Panc1 (cell line): ENCODE results near the gene FAM13A. TPM values are rescaled to one million over a fixed set of nuclear protein-coding genes. Genes with fewer than 3 reads are reported as not detected.

ENCODE experiments used
- ATAC-seq: fragments of 200-7000 bp; cut with Tn5 transposase; 2 replicates; pipeline ENCODE4 v1.9.1; 2020; ENCODE audit warnings: mild to moderate bottlenecking, moderate library complexity
- BruUV-seq: library from RNA; stranded (reverse); fragments of 400-500 nt; replicated peaks from 2 replicates; lab custom pipeline; 2021; lab: Mats Ljungman, UMichigan
- CTCF ChIA-PET: fragments of 300-600 bp; sonication (Branson Sonifier 250); formaldehyde crosslinking; loops from one replicate; lab custom pipeline; 2022; ENCODE audit warnings: antibody characterized with exemption; lab: Charles Lee
- POLR2A ChIA-PET: fragments of 300-600 bp; sonication (Branson Sonifier 250); formaldehyde crosslinking; loops from one replicate; lab custom pipeline; 2022; ENCODE audit warnings: antibody characterized with exemption; lab: Charles Lee
- DNase-seq: peaks from one replicate; pipeline ENCODE4 v3.0.0-alpha.2; 2010; ENCODE audit warnings: low read depth, low spot score
- H3K27ac ChIP-seq: 2 replicates; pipeline ENCODE4 v1.5.1; 2011; ENCODE audit warnings: mild to moderate bottlenecking, low read length, inconsistent platforms
- H3K27me3 ChIP-seq: fragments of 200-500 bp; sonication (Bioruptor generic); 2 replicates; pipeline ENCODE4 v1.6.0; 2014; ENCODE audit warnings: low read length, inconsistent platforms; ENCODE audit not compliant: control insufficient read depth, insufficient read depth
- H3K36me3 ChIP-seq: fragments of 200-500 bp; sonication (Bioruptor generic); 2 replicates; pipeline ENCODE4 v1.5.1; 2014; ENCODE audit warnings: inconsistent platforms, mild to moderate bottlenecking, low read length, moderate library complexity; ENCODE audit not compliant: control insufficient read depth, insufficient read depth
- H3K4me1 ChIP-seq: 2 replicates; pipeline ENCODE4 v1.5.1; 2011; ENCODE audit warnings: inconsistent platforms, mild to moderate bottlenecking, low read length, moderate library complexity; ENCODE audit not compliant: control insufficient read depth, insufficient read depth
- H3K4me3 ChIP-seq, 2 experiments: 2 replicates each; pipeline ENCODE4 v1.5.1; 2011 to 2012; ENCODE audit warnings: low read depth in 2 of 2, low read length in 2 of 2, mild to moderate bottlenecking in 2 of 2, inconsistent platforms in 1 of 2, moderate library complexity in 1 of 2
- H3K9me3 ChIP-seq: fragments of 200-500 bp; sonication (Bioruptor generic); 2 replicates; pipeline ENCODE4 v1.5.1; 2014; ENCODE audit warnings: low read depth, mild to moderate bottlenecking, inconsistent platforms, low read length, moderate library complexity; ENCODE audit not compliant: control insufficient read depth, insufficient read depth
- POLR2AphosphoS5 ChIP-seq: IDR thresholded peaks from 2 replicates; pipeline ENCODE4 v1.6.1; 2012; ENCODE audit warnings: mild to moderate bottlenecking, low read depth, low read length, moderate library complexity
- SIN3A ChIP-seq: IDR thresholded peaks from 2 replicates; pipeline ENCODE4 v1.6.1; 2012; ENCODE audit warnings: low read depth, mild to moderate bottlenecking, low read length, moderate library complexity, borderline replicate concordance; ENCODE audit not compliant: insufficient read depth
- TCF7L2 ChIP-seq: IDR thresholded peaks from 2 replicates; pipeline ENCODE4 v1.6.1; 2011; ENCODE audit warnings: mild to moderate bottlenecking, low read depth, low read length, inconsistent platforms
- in situ Hi-C: cut with HindIII; loops from 2 replicates; pipeline ENCODE4 v1.10.0; 2016; ENCODE audit warnings: low sequenced_read_pairs, low pct_unique_long_range_greater_than_20kb
- intact Hi-C: fragments of 100-400 bp; cut with micrococcal nuclease; formaldehyde crosslinking; loops from one replicate; pipeline ENCODE4 v1.10.0; 2022; ENCODE audit not compliant: unreplicated experiment
- total RNA-seq: library from RNA; stranded (reverse); gene quantifications from one replicate; pipeline ENCODE4 v1.2.1, GENCODE V29; 2021; ENCODE audit not compliant: unreplicated experiment
- TF ChIP-seq, protein P1 (sequence below): fragments of 450-650 bp; IDR thresholded peaks from 2 replicates; pipeline ENCODE4 v1.5.1; 2017; ENCODE audit warnings: mild to moderate bottlenecking
- TF ChIP-seq, protein P2 (sequence below), 2 experiments: IDR thresholded peaks; 2 replicates each; pipeline ENCODE4 v1.6.1; 2011 to 2012; ENCODE audit warnings: low read depth in 2 of 2, control low read depth in 1 of 2, low read length in 1 of 2, mild to moderate bottlenecking in 1 of 2, moderate library complexity in 1 of 2; ENCODE audit not compliant: insufficient read depth in 1 of 2

Gene FAM13A
- total RNA-seq, 1 experiment from 2014 or later, result 5.8 TPM

DNA sequence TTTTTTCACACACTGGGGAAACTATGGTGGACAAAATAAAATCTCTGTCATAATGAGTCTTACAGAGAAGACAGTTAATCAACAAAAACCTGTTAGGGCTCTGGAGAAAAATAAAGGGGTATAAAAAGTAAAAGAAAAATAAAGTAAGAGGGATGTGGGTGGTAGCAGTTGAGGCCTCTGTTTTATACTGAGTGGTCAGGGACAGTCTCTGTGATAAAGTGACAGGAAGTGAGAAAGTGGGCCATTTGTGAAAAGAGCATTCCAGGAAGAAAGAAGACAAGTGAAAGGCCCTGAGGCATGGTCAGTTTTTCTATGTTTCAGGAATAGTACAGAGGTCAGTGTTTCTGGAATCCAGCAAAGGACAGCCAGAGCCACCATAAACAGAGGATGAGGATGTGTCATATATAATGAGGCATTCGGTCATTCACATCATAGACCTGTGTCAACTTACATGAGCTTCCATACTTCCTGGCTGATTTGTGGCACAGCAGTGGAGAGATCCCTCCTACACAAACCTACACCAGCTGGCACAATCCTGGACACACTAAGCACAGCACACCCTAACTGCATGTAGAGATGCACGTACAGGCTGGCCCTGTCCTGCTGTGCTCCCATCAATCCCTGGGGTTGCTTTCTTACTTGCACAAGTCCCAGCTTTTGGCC is 295.0 kb downstream of the FAM13A start:
- no peaks in the 10 kb centered on the region for H3K4me1 ChIP-seq
- H3K36me3 ChIP-seq, result no peaks in the 10 kb centered on the region
- no peak for DNase-seq
- CTCF ChIA-PET, result no interaction called here
- TF ChIP-seq, protein P1, sequence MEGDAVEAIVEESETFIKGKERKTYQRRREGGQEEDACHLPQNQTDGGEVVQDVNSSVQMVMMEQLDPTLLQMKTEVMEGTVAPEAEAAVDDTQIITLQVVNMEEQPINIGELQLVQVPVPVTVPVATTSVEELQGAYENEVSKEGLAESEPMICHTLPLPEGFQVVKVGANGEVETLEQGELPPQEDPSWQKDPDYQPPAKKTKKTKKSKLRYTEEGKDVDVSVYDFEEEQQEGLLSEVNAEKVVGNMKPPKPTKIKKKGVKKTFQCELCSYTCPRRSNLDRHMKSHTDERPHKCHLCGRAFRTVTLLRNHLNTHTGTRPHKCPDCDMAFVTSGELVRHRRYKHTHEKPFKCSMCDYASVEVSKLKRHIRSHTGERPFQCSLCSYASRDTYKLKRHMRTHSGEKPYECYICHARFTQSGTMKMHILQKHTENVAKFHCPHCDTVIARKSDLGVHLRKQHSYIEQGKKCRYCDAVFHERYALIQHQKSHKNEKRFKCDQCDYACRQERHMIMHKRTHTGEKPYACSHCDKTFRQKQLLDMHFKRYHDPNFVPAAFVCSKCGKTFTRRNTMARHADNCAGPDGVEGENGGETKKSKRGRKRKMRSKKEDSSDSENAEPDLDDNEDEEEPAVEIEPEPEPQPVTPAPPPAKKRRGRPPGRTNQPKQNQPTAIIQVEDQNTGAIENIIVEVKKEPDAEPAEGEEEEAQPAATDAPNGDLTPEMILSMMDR, result no peak
- no peaks in the 10 kb centered on the region for H3K9me3 ChIP-seq
- intact Hi-C loops (no loop called here), in situ Hi-C loops (no loop called here)
- H3K4me3 ChIP-seq, result no peak overlapping the region
- POLR2A ChIA-PET, result no interaction called here
- no peak for ATAC-seq
- no peak overlapping the region for H3K27ac ChIP-seq
- no peaks in the 10 kb centered on the region for H3K27me3 ChIP-seq
- no TSS peak for BruUV-seq

DNA sequence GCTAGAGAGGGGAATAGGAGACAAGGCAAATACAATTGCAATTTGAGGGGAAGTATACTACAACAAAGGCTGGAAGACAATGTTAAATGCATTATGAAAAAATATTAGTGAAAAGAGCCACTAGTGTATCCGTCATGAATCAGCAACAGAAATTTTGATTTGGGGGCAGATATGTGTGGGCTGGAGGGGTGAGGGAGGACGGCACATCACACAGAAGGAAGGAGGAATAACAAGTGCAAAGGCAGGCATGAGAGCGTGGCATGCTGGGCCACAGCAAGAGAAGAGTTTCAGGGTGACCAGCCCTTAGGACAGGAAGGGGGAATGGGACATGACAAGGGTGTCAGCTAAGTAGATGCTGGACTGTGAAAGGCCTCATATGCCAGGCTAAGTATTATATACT is 295.6 kb downstream of the FAM13A start:
- in situ Hi-C loops, result no loop called here
- POLR2A ChIA-PET, result no interaction called here
- CTCF ChIA-PET, result no interaction called here
- Histone ChIP-seq H3K4me1 (no peaks in the 10 kb centered on the region), H3K27me3 (no peaks in the 10 kb centered on the region), H3K27ac (no peak overlapping the region), H3K4me3 (no peak overlapping the region), H3K9me3 (no peaks in the 10 kb centered on the region), H3K36me3 (no peaks in the 10 kb centered on the region)
- ATAC-seq (no peak), DNase-seq (no peak)
- intact Hi-C loops, result no loop called here
- no TSS peak for BruUV-seq
- no peak for TF ChIP-seq POLR2AphosphoS5
- TF ChIP-seq SIN3A, result no peak
- TF ChIP-seq, protein P2, sequence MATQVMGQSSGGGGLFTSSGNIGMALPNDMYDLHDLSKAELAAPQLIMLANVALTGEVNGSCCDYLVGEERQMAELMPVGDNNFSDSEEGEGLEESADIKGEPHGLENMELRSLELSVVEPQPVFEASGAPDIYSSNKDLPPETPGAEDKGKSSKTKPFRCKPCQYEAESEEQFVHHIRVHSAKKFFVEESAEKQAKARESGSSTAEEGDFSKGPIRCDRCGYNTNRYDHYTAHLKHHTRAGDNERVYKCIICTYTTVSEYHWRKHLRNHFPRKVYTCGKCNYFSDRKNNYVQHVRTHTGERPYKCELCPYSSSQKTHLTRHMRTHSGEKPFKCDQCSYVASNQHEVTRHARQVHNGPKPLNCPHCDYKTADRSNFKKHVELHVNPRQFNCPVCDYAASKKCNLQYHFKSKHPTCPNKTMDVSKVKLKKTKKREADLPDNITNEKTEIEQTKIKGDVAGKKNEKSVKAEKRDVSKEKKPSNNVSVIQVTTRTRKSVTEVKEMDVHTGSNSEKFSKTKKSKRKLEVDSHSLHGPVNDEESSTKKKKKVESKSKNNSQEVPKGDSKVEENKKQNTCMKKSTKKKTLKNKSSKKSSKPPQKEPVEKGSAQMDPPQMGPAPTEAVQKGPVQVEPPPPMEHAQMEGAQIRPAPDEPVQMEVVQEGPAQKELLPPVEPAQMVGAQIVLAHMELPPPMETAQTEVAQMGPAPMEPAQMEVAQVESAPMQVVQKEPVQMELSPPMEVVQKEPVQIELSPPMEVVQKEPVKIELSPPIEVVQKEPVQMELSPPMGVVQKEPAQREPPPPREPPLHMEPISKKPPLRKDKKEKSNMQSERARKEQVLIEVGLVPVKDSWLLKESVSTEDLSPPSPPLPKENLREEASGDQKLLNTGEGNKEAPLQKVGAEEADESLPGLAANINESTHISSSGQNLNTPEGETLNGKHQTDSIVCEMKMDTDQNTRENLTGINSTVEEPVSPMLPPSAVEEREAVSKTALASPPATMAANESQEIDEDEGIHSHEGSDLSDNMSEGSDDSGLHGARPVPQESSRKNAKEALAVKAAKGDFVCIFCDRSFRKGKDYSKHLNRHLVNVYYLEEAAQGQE (IDR thresholded peaks at IDR 0.05; ENCODE audit: insufficient read depth in 1 of 2, low read depth in 2 of 2, low read length in 1 of 2), result no peak
- TF ChIP-seq TCF7L2, result no peak
- TF ChIP-seq, protein P1, result no peak
